Activated CD8-positive, alpha-beta T cell treated with anti-CD3 and anti-CD28 coated beads, Interleukin-2, amount 10 ng/mL, durations not matched to agents 7 days and 5 days (primary cell): ENCODE results near the gene ABHD5. TPM values are rescaled to one million over a fixed set of nuclear protein-coding genes. Genes with fewer than 3 reads are reported as not detected.
A peak's percentile ranks its signal among the peaks of the same experiment; 100 is the strongest.

Experiments used
- ATAC-seq: fragments of 150-1000 bp; cut with Tn5 transposase; one replicate; pipeline ENCODE4 v1.10.0; 2021; ENCODE audit warnings: moderate library complexity
- CTCF ChIA-PET: fragments of 350-600 bp; sonication (Branson Sonifier 250); formaldehyde crosslinking; loops from one replicate; lab custom pipeline; 2021; ENCODE audit warnings: antibody characterized with exemption; lab: Charles Lee
- POLR2A ChIA-PET: fragments of 350-600 bp; sonication (Branson Sonifier 250); formaldehyde crosslinking; loops from one replicate; lab custom pipeline; 2021; ENCODE audit warnings: antibody characterized with exemption; lab: Charles Lee
- DNase-seq: peaks from one replicate; pipeline ENCODE4 v3.0.0-alpha.2; 2020
- H3K27ac Mint-ChIP-seq: one replicate; pipeline ENCODE4 v1.8.0; 2021; ENCODE audit warnings: mild to moderate bottlenecking, mixed read lengths
- H3K27me3 Mint-ChIP-seq: one replicate; pipeline ENCODE4 v1.8.0; 2021; ENCODE audit warnings: low read depth, mixed read lengths
- H3K36me3 Mint-ChIP-seq: one replicate; pipeline ENCODE4 v1.8.0; 2021; ENCODE audit warnings: low read depth, mixed read lengths
- H3K4me1 Mint-ChIP-seq: one replicate; pipeline ENCODE4 v1.8.0; 2021; ENCODE audit warnings: low read depth, mixed read lengths
- H3K4me3 Mint-ChIP-seq: one replicate; pipeline ENCODE4 v1.8.0; 2021; ENCODE audit warnings: mild to moderate bottlenecking, mixed read lengths
- H3K9me3 Mint-ChIP-seq: one replicate; pipeline ENCODE4 v1.8.0; 2022; ENCODE audit warnings: mixed read lengths; ENCODE audit not compliant: insufficient read depth
- total RNA-seq, 2 experiments: library from RNA; stranded (reverse); gene quantifications; one replicate each; pipeline ENCODE4 v1.2.3, GENCODE V29; 2021

The ABHD5 gene
- total RNA-seq, 2 experiments from 2014 or later, result 12.5 to 14.1 TPM

- no peaks in the 10 kb centered on the region for H3K9me3 Mint-ChIP-seq
- peaks cover 19% of the 10 kb centered on the region for H3K4me1 Mint-ChIP-seq
- ATAC-seq (no peak), DNase-seq (no peak)
- ChIA-PET CTCF (no interaction called here), POLR2A (no interaction called here)
- peaks cover 3% of the 10 kb centered on the region for H3K27me3 Mint-ChIP-seq
- H3K36me3 Mint-ChIP-seq, result peaks cover 5% of the 10 kb centered on the region
- no peak overlapping the region for H3K4me3 Mint-ChIP-seq
- H3K27ac Mint-ChIP-seq, result no peak overlapping the region
Measured at GRCh38 chr3:43687499-43687811, 3.3 kb upstream of the ABHD5 start.

- H3K4me1 Mint-ChIP-seq, result peaks cover 24% of the 10 kb centered on the region
- no peak overlapping the region for H3K4me3 Mint-ChIP-seq
- H3K27ac Mint-ChIP-seq, result no peak overlapping the region
- no peak for ATAC-seq
- no peaks in the 10 kb centered on the region for H3K9me3 Mint-ChIP-seq
- peaks cover 5% of the 10 kb centered on the region for H3K36me3 Mint-ChIP-seq
- no peak for DNase-seq
- H3K27me3 Mint-ChIP-seq, result peaks cover 3% of the 10 kb centered on the region
- ChIA-PET POLR2A (no interaction called here), CTCF (no interaction called here)
Measured at GRCh38 chr3:43688245-43688650, 2.5 kb upstream of the ABHD5 start.

GRCh38 chr3:43689166-43689565 lies 1.6 kb upstream of the ABHD5 start:
- H3K27me3 Mint-ChIP-seq, result peaks cover under 1% of the 10 kb centered on the region
- ChIA-PET CTCF (no interaction called here), POLR2A (no interaction called here)
- H3K9me3 Mint-ChIP-seq, result no peaks in the 10 kb centered on the region
- DNase-seq, result no peak
- no peak for ATAC-seq
- H3K36me3 Mint-ChIP-seq, result peaks cover 5% of the 10 kb centered on the region
- H3K4me3 Mint-ChIP-seq, result no peak overlapping the region
- H3K4me1 Mint-ChIP-seq, result peaks cover 29% of the 10 kb centered on the region
- H3K27ac Mint-ChIP-seq, result no peak overlapping the region

GRCh38 chr3:43689766-43690399 lies 855 bp upstream of the ABHD5 start:
- DNase-seq (no peak), ATAC-seq (no peak)
- peak overlapping the region; percentile 82 for H3K27ac Mint-ChIP-seq
- POLR2A ChIA-PET, result no interaction called here
- peaks cover 29% of the 10 kb centered on the region for H3K4me1 Mint-ChIP-seq
- H3K4me3 Mint-ChIP-seq, result peak overlapping the region; percentile 79
- H3K9me3 Mint-ChIP-seq, result no peaks in the 10 kb centered on the region
- peaks cover 5% of the 10 kb centered on the region for H3K36me3 Mint-ChIP-seq
- CTCF ChIA-PET, result interaction anchor here (0.7 kb wide), 1 partner anchor 173 kb away, joined by 4 read pairs; no protein-coding TSS in a partner anchor
- H3K27me3 Mint-ChIP-seq, result no peaks in the 10 kb centered on the region

GRCh38 chr3:43691120-43691995 lies 620 bp downstream of the ABHD5 start:
- Mint-ChIP-seq H3K27me3 (no peaks in the 10 kb centered on the region), H3K4me3 (peak overlapping the region; percentile 79), H3K27ac (peak overlapping the region; percentile 77), H3K36me3 (peaks cover 5% of the 10 kb centered on the region), H3K9me3 (no peaks in the 10 kb centered on the region), H3K4me1 (peaks cover 34% of the 10 kb centered on the region)
- POLR2A ChIA-PET, result no interaction called here
- peak; percentile 53 for DNase-seq
- ATAC-seq, result peak; percentile 45
- CTCF ChIA-PET, result no interaction called here

- Mint-ChIP-seq H3K27me3 (no peaks in the 10 kb centered on the region), H3K27ac (no peak overlapping the region), H3K4me3 (peak overlapping the region; percentile 76), H3K36me3 (peaks cover 5% of the 10 kb centered on the region), H3K4me1 (peaks cover 34% of the 10 kb centered on the region), H3K9me3 (no peaks in the 10 kb centered on the region)
- ChIA-PET CTCF (no interaction called here), POLR2A (no interaction called here)
- DNase-seq, result no peak
- no peak for ATAC-seq
Measured at GRCh38 chr3:43692085-43692855, 1.5 kb downstream of the ABHD5 start.

- H3K27ac Mint-ChIP-seq, result no peak overlapping the region
- peaks cover 5% of the 10 kb centered on the region for H3K36me3 Mint-ChIP-seq
- H3K4me3 Mint-ChIP-seq, result no peak overlapping the region
- peaks cover 34% of the 10 kb centered on the region for H3K4me1 Mint-ChIP-seq
- ChIA-PET CTCF (interaction anchor here (1.0 kb wide), 1 partner anchor 506 kb away, joined by 3 read pairs; no protein-coding TSS in a partner anchor), POLR2A (no interaction called here)
- DNase-seq (no peak), ATAC-seq (no peak)
- H3K27me3 Mint-ChIP-seq, result no peaks in the 10 kb centered on the region
- no peaks in the 10 kb centered on the region for H3K9me3 Mint-ChIP-seq
Measured at GRCh38 chr3:43692971-43693370, 2.2 kb downstream of the ABHD5 start.

GRCh38 chr3:43693594-43693993 lies 2.9 kb downstream of the ABHD5 start:
- CTCF ChIA-PET, result interaction anchor here (0.6 to 1.0 kb wide), 2 partner anchors 53 to 505 kb away, joined by 3 read pairs; no protein-coding TSS in a partner anchor
- Mint-ChIP-seq H3K4me1 (peaks cover 34% of the 10 kb centered on the region), H3K9me3 (no peaks in the 10 kb centered on the region)

GRCh38 chr3:43695443-43695842 lies 4.7 kb downstream of the ABHD5 start:
- ATAC-seq (no peak), DNase-seq (no peak)
- Mint-ChIP-seq H3K9me3 (no peaks in the 10 kb centered on the region), H3K27me3 (no peaks in the 10 kb centered on the region), H3K27ac (no peak overlapping the region), H3K4me3 (no peak overlapping the region), H3K36me3 (peaks cover 15% of the 10 kb centered on the region), H3K4me1 (peaks cover 27% of the 10 kb centered on the region)
- ChIA-PET CTCF (no interaction called here), POLR2A (no interaction called here)

More at GRCh38 chr3:43693594-43693993, 2.9 kb downstream of the ABHD5 start:
- POLR2A ChIA-PET, result no interaction called here
- Mint-ChIP-seq H3K4me3 (no peak overlapping the region), H3K36me3 (peaks cover 5% of the 10 kb centered on the region), H3K27me3 (no peaks in the 10 kb centered on the region), H3K27ac (no peak overlapping the region)
- ATAC-seq (no peak), DNase-seq (no peak)

- no peaks in the 10 kb centered on the region for H3K27me3 Mint-ChIP-seq
- H3K4me3 Mint-ChIP-seq, result no peak overlapping the region
- no peak for DNase-seq
- ATAC-seq, result no peak
- no peak overlapping the region for H3K27ac Mint-ChIP-seq
- H3K4me1 Mint-ChIP-seq, result peaks cover 25% of the 10 kb centered on the region
- H3K9me3 Mint-ChIP-seq, result no peaks in the 10 kb centered on the region
- ChIA-PET POLR2A (no interaction called here), CTCF (no interaction called here)
- peaks cover 17% of the 10 kb centered on the region for H3K36me3 Mint-ChIP-seq
Measured at GRCh38 chr3:43695863-43696262, 5.1 kb downstream of the ABHD5 start.

- Mint-ChIP-seq H3K9me3 (no peaks in the 10 kb centered on the region), H3K36me3 (peaks cover 20% of the 10 kb centered on the region), H3K27me3 (no peaks in the 10 kb centered on the region), H3K4me1 (peaks cover 25% of the 10 kb centered on the region), H3K4me3 (no peak overlapping the region), H3K27ac (no peak overlapping the region)
- no peak for ATAC-seq
- ChIA-PET POLR2A (no interaction called here), CTCF (no interaction called here)
- DNase-seq, result no peak
Measured at GRCh38 chr3:43696441-43696840, 5.7 kb downstream of the ABHD5 start.

GRCh38 chr3:43696881-43697280 lies 6.1 kb downstream of the ABHD5 start:
- Mint-ChIP-seq H3K4me3 (no peak overlapping the region), H3K27me3 (no peaks in the 10 kb centered on the region), H3K27ac (no peak overlapping the region), H3K36me3 (peaks cover 21% of the 10 kb centered on the region), H3K9me3 (no peaks in the 10 kb centered on the region), H3K4me1 (peaks cover 21% of the 10 kb centered on the region)
- ChIA-PET POLR2A (no interaction called here), CTCF (no interaction called here)
- no peak for ATAC-seq
- no peak for DNase-seq
